Body of pancreas (tissue), 4 donors: ENCODE data around the gene FLYWCH1. TPM values are rescaled to one million over a fixed set of nuclear protein-coding genes. Genes with fewer than 3 reads are reported as not detected.

Experiments
- ATAC-seq: fragments of 150-250 bp; one replicate; pipeline ENCODE4 v1.9.1; 2016
- DNase-seq, 4 donors: peaks; one replicate each; pipeline ENCODE4 v3.0.0-alpha.2; 2019
- H3K27ac ChIP-seq, 4 donors: fragments of 200-600 bp; sonication (generic); 1 replicate in 3 of 4; 2 replicates in 1 of 4; pipeline versions ENCODE4 v1.5.1 to v1.6.1; 2016 to 2019; ENCODE audit warnings: mild to moderate bottlenecking in 1 of 4, mixed read lengths in 1 of 4, moderate library complexity in 1 of 4
- H3K27me3 ChIP-seq, 2 donors: fragments of 200-600 bp; sonication (generic); one replicate each; pipeline ENCODE4 v1.6.0; 2016; ENCODE audit warnings: mild to moderate bottlenecking in 1 of 2
- H3K36me3 ChIP-seq, 2 donors: fragments of 200-600 bp; sonication (generic); replicated peaks in 1 of 2; 2 replicates each; pipeline ENCODE4 v1.5.1; 2016; ENCODE audit warnings: low read depth in 2 of 2; ENCODE audit not compliant: insufficient read depth in 1 of 2
- H3K4me1 ChIP-seq: fragments of 200-600 bp; sonication (generic); one replicate; pipeline ENCODE4 v1.6.0; 2016
- H3K4me3 ChIP-seq, 2 donors: fragments of 200-600 bp; sonication (generic); 1 replicate in 1 of 2; 2 replicates in 1 of 2; pipeline ENCODE4 v1.5.1; 2016 to 2019
- H3K9me3 ChIP-seq, 3 donors: fragments of 200-600 bp; sonication (generic); 1 replicate in 2 of 3; 2 replicates in 1 of 3; pipeline ENCODE4 v1.5.1; 2016
- POLR2A ChIP-seq, 3 donors: fragments of 450-650 bp; IDR thresholded peaks; one replicate each; pipeline ENCODE4 v1.6.1; 2016; ENCODE audit warnings: antibody characterized with exemption in 3 of 3, mild to moderate bottlenecking in 2 of 3
- WGBS, 2 donors: methylation state at CpG; one replicate each; pipeline ENCODE4 v1.1.5; 2017; 5-methylcytosine and 5-hydroxymethylcytosine counted together
- intact Hi-C: fragments of 100-400 bp; cut with DNase I; formaldehyde crosslinking; loops from one replicate; pipeline ENCODE4 v1.15.1; 2023
- total RNA-seq, 2 donors: library from RNA; depleted of rRNA; stranded (reverse); fragments of >200 nt; gene quantifications; one replicate each; pipeline ENCODE4 v1.1.0, GENCODE V29; 2016
- TF ChIP-seq, protein P1 (sequence below), 7 experiments: fragments of 450-650 bp in 4 of 7; fragments of 200-600 bp in 3 of 7; sonication (generic) in 3 of 7; IDR thresholded peaks; one replicate each; pipeline ENCODE4 v1.5.1; 2016 to 2019; ENCODE audit warnings: antibody characterized with exemption in 7 of 7

Gene FLYWCH1
- total RNA-seq, 2 donors from 2014 or later, result 24.6 to 53.7 TPM

DNA sequence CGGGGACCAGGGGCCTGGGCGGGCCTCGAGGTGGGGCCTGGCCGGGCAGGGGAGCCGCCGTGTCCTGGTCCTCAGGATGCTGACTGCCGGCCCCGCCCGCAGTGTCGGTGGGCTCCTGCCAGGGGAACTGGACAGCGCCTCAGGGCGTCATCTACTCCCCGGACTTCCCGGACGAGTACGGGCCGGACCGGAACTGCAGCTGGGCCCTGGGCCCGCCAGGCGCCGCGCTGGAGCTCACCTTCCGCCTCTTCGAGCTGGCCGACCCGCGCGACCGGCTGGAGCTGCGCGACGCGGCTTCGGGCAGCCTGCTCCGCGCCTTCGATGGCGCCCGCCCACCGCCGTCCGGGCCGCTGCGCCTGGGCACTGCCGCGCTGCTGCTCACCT, 55.1 kb downstream of the FLYWCH1 start:
- Histone ChIP-seq H3K36me3 (no peaks in the 10 kb centered on the region), H3K27me3 (peaks cover 4 to 50% of the 10 kb centered on the region in 2 donors), H3K4me3 (no peak overlapping the region), H3K9me3 (no peaks in the 10 kb centered on the region), H3K4me1 (peaks cover 69% of the 10 kb centered on the region), H3K27ac (no peak overlapping the region)
- 0% methylated on average over 16 to 42 of the region's 46 CpGs for WGBS, 2 donors
- DNase-seq (peak; percentile 41 to 64 (median 56)), ATAC-seq (no peak)
- intact Hi-C loops, result no loop called here
- TF ChIP-seq POLR2A (IDR thresholded peaks at IDR 0.05), result no peak
- TF ChIP-seq, protein P1, sequence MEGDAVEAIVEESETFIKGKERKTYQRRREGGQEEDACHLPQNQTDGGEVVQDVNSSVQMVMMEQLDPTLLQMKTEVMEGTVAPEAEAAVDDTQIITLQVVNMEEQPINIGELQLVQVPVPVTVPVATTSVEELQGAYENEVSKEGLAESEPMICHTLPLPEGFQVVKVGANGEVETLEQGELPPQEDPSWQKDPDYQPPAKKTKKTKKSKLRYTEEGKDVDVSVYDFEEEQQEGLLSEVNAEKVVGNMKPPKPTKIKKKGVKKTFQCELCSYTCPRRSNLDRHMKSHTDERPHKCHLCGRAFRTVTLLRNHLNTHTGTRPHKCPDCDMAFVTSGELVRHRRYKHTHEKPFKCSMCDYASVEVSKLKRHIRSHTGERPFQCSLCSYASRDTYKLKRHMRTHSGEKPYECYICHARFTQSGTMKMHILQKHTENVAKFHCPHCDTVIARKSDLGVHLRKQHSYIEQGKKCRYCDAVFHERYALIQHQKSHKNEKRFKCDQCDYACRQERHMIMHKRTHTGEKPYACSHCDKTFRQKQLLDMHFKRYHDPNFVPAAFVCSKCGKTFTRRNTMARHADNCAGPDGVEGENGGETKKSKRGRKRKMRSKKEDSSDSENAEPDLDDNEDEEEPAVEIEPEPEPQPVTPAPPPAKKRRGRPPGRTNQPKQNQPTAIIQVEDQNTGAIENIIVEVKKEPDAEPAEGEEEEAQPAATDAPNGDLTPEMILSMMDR (IDR thresholded peaks at IDR 0.05), result peak in 1 of 7 experiments; percentile 31

- Histone ChIP-seq H3K4me1 (peaks cover 69% of the 10 kb centered on the region), H3K27me3 (peaks cover 4 to 50% of the 10 kb centered on the region in 2 donors), H3K4me3 (no peak overlapping the region), H3K27ac (no peak overlapping the region), H3K9me3 (no peaks in the 10 kb centered on the region), H3K36me3 (no peaks in the 10 kb centered on the region)
- intact Hi-C loops, result no loop called here
- DNase-seq (no peak), ATAC-seq (no peak)
- TF ChIP-seq, protein P1 (IDR thresholded peaks at IDR 0.05), result no peak
- no peak for TF ChIP-seq POLR2A (IDR thresholded peaks at IDR 0.05)
- 8% methylated on average over 33 of the region's 51 CpGs; no CpG with 5 or more reads in 1 of the 2 donors for WGBS, 2 donors
Measured at GRCh38 chr16:2967211-2967631, 55.5 kb downstream of the FLYWCH1 start.

GRCh38 chr16:2967721-2968161, 56.0 kb downstream of the FLYWCH1 start:
- 48 to 50% methylated on average over 5 to 33 of the region's 33 CpGs for WGBS, 2 donors
- DNase-seq, result no peak
- TF ChIP-seq, protein P1 (IDR thresholded peaks at IDR 0.05), result no peak
- TF ChIP-seq POLR2A (IDR thresholded peaks at IDR 0.05), result no peak
- Histone ChIP-seq H3K9me3 (no peaks in the 10 kb centered on the region), H3K36me3 (no peaks in the 10 kb centered on the region), H3K4me3 (no peak overlapping the region), H3K27ac (no peak overlapping the region), H3K4me1 (peaks cover 69% of the 10 kb centered on the region), H3K27me3 (peaks cover 4 to 49% of the 10 kb centered on the region in 2 donors)
- intact Hi-C loops, result no loop called here
- ATAC-seq, result no peak

GRCh38 chr16:2968368-2968737, 56.6 kb downstream of the FLYWCH1 start:
- WGBS, 2 donors, result 18 to 19% methylated on average over 15 to 18 of the region's 18 CpGs
- intact Hi-C loops, result no loop called here
- TF ChIP-seq POLR2A (IDR thresholded peaks at IDR 0.05), result no peak
- TF ChIP-seq, protein P1 (IDR thresholded peaks at IDR 0.05), result no peak
- Histone ChIP-seq H3K27me3 (peaks cover 4 to 42% of the 10 kb centered on the region in 2 donors), H3K4me3 (no peak overlapping the region), H3K4me1 (peaks cover 63% of the 10 kb centered on the region), H3K36me3 (no peaks in the 10 kb centered on the region), H3K27ac (no peak overlapping the region), H3K9me3 (no peaks in the 10 kb centered on the region)
- ATAC-seq (no peak), DNase-seq (no peak)
